ENCODE data around the gene AUTS2.

The AUTS2 gene

DNA sequence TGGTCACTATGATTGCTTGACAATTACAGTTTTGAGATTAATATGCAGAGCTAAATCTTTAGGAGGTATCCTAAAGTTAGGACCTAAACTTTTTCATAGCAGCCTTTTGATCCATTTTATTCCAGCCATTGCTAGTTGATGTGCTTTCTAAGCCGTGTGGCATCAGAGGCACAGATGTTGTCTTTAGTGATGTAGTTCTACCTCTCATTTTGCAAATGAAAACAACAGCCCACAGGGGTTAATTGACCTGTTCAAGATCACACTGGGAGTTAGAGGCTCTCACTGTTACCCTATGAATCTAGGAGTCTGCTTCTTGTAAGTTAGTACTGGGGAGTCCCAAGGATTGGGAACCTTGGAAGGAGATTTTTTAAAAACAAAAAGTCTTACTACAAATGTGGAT, 10.6 kb downstream of the AUTS2 start:
- H3K9me3 ChIP-seq (ENCODE audit: low read length) = no peaks in the 10 kb centered on the region
- no peaks in the 10 kb centered on the region; the same call in 1 of the 2 replicates for H3K36me3 ChIP-seq (ENCODE audit: insufficient read depth, low read length)
- no peak for TF ChIP-seq EZH2 (IDR thresholded peaks at IDR 0.05; ENCODE audit: borderline replicate concordance, low read length)
- TF ChIP-seq, protein P1, sequence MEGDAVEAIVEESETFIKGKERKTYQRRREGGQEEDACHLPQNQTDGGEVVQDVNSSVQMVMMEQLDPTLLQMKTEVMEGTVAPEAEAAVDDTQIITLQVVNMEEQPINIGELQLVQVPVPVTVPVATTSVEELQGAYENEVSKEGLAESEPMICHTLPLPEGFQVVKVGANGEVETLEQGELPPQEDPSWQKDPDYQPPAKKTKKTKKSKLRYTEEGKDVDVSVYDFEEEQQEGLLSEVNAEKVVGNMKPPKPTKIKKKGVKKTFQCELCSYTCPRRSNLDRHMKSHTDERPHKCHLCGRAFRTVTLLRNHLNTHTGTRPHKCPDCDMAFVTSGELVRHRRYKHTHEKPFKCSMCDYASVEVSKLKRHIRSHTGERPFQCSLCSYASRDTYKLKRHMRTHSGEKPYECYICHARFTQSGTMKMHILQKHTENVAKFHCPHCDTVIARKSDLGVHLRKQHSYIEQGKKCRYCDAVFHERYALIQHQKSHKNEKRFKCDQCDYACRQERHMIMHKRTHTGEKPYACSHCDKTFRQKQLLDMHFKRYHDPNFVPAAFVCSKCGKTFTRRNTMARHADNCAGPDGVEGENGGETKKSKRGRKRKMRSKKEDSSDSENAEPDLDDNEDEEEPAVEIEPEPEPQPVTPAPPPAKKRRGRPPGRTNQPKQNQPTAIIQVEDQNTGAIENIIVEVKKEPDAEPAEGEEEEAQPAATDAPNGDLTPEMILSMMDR (IDR thresholded peaks at IDR 0.05; ENCODE audit: low read length) = no peak
- H3K9ac ChIP-seq (ENCODE audit: low read length) = no peak overlapping the region
- H3K9me2 ChIP-seq (ENCODE audit: low read depth, low read length) = no peaks in the 10 kb centered on the region
- H3K4me1 ChIP-seq (ENCODE audit: insufficient read depth, low read length, severe bottlenecking) = peaks cover 99% of the 10 kb centered on the region
- H2AFZ ChIP-seq (ENCODE audit: low read length) = no peak overlapping the region
- H3K4me3 ChIP-seq (ENCODE audit: low read depth, low read length, poor library complexity, severe bottlenecking) = no peak overlapping the region
- H3K27me3 ChIP-seq (ENCODE audit: insufficient read depth, low read length) = no peaks in the 10 kb centered on the region
- H4K20me1 ChIP-seq (ENCODE audit: insufficient read depth, low read length) = peaks cover 8% of the 10 kb centered on the region; the same call in 1 of the 2 replicates
- H3K79me2 ChIP-seq (ENCODE audit: insufficient read depth, low read length) = peaks cover 100% of the 10 kb centered on the region
- H3F3A ChIP-seq (ENCODE audit: insufficient read depth, low read length) = no peaks in the 10 kb centered on the region
- H3K4me2 ChIP-seq (ENCODE audit: low read length) = peak overlapping the region; percentile 30; the same call in 1 of the 2 replicates
- H3K27ac ChIP-seq (ENCODE audit: low read depth, low read length, poor library complexity, severe bottlenecking) = peak overlapping the region; percentile 2

DNA sequence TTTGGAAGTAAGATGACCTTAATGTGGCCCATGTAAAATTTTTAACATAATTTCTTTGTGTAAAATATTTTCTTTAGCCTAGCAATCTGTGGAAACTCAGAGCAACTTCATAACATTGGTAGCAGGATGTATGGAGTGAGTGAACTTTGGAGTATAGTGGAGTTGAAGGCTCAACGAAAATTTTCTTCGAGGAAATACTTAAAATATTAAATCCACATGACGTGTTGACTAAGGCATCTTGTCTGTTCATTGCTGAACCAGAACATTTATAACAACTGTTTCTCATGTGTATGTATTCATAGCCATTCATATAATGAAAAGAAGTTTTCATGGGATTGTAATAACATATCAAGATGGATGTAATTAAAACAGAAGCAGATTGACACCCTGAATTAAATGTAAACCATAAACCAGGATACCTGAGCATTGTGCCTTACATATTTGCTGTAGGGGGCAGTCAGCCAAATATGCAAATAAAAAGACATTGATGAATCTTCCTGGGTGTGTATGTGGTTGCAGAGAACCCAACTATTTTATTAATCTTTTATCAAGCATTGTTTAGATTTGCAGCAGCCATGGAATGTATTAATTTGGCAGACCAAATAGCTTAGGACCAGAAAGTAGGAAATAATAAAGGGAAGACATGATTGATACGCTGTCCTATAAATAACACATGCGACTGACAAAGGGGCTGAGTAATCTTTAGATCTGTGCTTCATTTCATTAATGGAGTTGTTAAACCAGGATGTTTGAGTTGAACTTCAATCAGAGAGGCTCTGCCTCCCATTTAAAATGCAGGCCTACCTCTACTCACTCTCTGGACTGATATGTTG, 11.5 kb downstream of the AUTS2 start:
- H3K9me3 ChIP-seq (ENCODE audit: low read length) = no peaks in the 10 kb centered on the region
- peaks cover 96% of the 10 kb centered on the region for H3K4me1 ChIP-seq (ENCODE audit: insufficient read depth, low read length, severe bottlenecking)
- H4K20me1 ChIP-seq (ENCODE audit: insufficient read depth, low read length) = peaks cover 6% of the 10 kb centered on the region; the same call in 1 of the 2 replicates
- peak overlapping the region; percentile 18 for H3K27ac ChIP-seq (ENCODE audit: low read depth, low read length, poor library complexity, severe bottlenecking)
- no peak overlapping the region for H3K9ac ChIP-seq (ENCODE audit: low read length)
- no peaks in the 10 kb centered on the region for H3F3A ChIP-seq (ENCODE audit: insufficient read depth, low read length)
- no peaks in the 10 kb centered on the region for H3K9me2 ChIP-seq (ENCODE audit: low read depth, low read length)
- no peaks in the 10 kb centered on the region; the same call in 1 of the 2 replicates for H3K36me3 ChIP-seq (ENCODE audit: insufficient read depth, low read length)
- H2AFZ ChIP-seq (ENCODE audit: low read length) = no peak overlapping the region
- peaks cover 100% of the 10 kb centered on the region for H3K79me2 ChIP-seq (ENCODE audit: insufficient read depth, low read length)
- H3K4me3 ChIP-seq (ENCODE audit: low read depth, low read length, poor library complexity, severe bottlenecking) = no peak overlapping the region
- TF ChIP-seq, protein P1 (IDR thresholded peaks at IDR 0.05; ENCODE audit: low read length) = no peak
- no peak for TF ChIP-seq EZH2 (IDR thresholded peaks at IDR 0.05; ENCODE audit: borderline replicate concordance, low read length)
- H3K27me3 ChIP-seq (ENCODE audit: insufficient read depth, low read length) = no peaks in the 10 kb centered on the region
- peak overlapping the region; percentile 24; the same call in 1 of the 2 replicates for H3K4me2 ChIP-seq (ENCODE audit: low read length)

DNA sequence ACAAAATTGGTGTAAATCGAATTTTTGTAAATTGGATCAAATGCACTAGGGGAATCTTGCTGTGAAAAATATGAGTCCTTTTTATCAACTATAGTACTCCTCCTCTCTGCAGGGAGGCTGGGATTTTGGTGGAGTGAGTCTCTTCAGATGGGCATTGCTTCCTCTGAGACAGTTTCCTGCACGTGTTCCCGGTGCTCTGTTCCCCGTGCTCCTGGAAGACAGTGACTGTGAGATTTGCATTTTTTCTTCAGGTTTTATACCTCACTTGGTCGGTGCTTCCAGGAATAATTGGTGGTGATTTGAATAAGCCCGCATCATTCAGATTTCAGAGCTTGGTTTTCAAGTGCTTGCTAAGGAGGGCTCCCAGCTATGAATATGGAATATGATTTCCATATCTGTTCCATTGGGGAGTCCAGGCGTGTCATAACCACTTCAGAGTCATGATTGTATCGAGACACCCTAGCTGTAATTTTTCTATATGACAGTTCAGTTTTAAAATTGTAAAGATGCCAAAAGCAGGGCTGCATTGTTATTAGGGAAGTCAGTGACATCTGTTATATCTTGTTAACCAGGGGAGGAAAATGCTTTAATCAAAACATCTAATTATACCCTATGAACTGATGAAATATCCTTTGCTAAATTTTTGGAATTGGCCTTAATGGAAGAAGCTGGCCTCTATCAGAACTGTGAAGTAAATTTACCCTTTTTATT, 12.3 kb downstream of the AUTS2 start:
- Histone ChIP-seq H3K36me3 (ENCODE audit: insufficient read depth, low read length) (no peaks in the 10 kb centered on the region), H2AFZ (ENCODE audit: low read length) (no peak overlapping the region), H3K9me2 (ENCODE audit: low read depth, low read length) (no peaks in the 10 kb centered on the region), H3K4me2 (ENCODE audit: low read length) (peak overlapping the region; percentile 24; the same call in 1 of the 2 replicates), H3K4me3 (ENCODE audit: low read depth, low read length, poor library complexity, severe bottlenecking) (peak overlapping the region; percentile 0), H3K9ac (ENCODE audit: low read length) (no peak overlapping the region; the same call in 1 of the 2 replicates), H3K79me2 (ENCODE audit: insufficient read depth, low read length) (peaks cover 98% of the 10 kb centered on the region), H3F3A (ENCODE audit: insufficient read depth, low read length) (no peaks in the 10 kb centered on the region), H3K9me3 (ENCODE audit: low read length) (no peaks in the 10 kb centered on the region), H3K27ac (ENCODE audit: low read depth, low read length, poor library complexity, severe bottlenecking) (peak overlapping the region; percentile 18), H3K27me3 (ENCODE audit: insufficient read depth, low read length) (no peaks in the 10 kb centered on the region), H4K20me1 (ENCODE audit: insufficient read depth, low read length) (peaks cover 6% of the 10 kb centered on the region; the same call in 1 of the 2 replicates), H3K4me1 (ENCODE audit: insufficient read depth, low read length, severe bottlenecking) (peaks cover 95% of the 10 kb centered on the region)
- TF ChIP-seq, protein P1 (IDR thresholded peaks at IDR 0.05; ENCODE audit: low read length) = no peak

Data from OCI-LY1 (cell line).